Ammon's horn (tissue), 1 donor: ENCODE results near the gene KLHDC1.
"Not testable (repeated sequence)": the region's sequence is repeated elsewhere in the genome, so short reads cannot be mapped to it uniquely, and the experiment has no call there.

Experiments
- DNase-seq: peaks from one replicate; pipeline ENCODE4 v3.0.0-alpha.2; 2016; ENCODE audit warnings: low spot score

Gene KLHDC1, protein sequence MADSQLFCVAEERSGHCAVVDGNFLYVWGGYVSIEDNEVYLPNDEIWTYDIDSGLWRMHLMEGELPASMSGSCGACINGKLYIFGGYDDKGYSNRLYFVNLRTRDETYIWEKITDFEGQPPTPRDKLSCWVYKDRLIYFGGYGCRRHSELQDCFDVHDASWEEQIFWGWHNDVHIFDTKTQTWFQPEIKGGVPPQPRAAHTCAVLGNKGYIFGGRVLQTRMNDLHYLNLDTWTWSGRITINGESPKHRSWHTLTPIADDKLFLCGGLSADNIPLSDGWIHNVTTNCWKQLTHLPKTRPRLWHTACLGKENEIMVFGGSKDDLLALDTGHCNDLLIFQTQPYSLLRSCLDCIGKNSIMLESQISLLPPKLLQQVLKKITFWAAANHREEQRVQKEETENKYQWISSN

DNA sequence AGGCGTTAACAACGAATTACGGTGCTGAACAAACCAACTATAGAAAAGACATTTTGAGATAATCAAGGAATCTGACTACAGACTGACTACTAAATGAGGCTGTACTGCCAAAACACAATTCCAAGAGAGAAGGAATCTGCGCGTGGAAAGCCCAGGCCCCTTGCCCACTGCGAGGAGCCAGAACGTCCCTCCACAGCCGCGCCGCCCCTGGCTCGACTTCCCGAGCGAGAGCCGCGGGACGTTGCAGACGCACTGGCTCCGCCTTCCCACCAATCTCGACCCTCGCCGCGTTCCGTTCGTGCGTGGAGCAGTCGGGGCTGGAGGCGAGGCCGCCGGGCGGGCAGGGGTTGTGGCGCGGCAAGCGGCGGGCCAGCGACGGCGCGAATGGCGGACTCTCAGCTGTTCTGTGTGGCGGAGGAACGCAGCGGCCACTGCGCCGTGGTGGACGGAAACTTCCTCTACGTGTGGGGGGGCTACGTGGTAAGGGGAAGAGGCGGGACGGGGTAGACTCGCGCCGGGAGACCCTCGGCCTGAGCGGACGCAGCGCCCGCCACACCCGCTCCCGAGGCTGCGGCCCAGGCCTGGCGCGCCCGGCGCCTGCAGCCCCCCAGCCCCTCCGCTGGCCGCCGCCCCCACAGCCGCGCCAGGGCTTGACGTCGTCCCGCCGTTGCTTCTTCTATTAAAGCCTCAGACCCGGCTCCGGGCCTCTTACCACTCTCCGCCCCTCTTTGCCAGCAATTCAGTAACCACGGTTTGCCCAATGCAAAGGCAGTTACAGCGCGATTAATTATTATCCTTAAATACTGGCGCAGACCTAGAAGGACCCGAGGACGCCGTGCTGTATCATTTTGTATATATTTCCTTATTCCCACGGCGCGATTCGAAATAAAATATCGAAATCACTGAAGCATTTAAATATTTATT, at the start of gene KLHDC1:
Gene KLHDC1 (plus strand): TSS at position 310 of the 924 bp plus-strand sequence. CDS start 75 bp downstream, at position 385.
- peak; percentile 93 for DNase-seq

DNA sequence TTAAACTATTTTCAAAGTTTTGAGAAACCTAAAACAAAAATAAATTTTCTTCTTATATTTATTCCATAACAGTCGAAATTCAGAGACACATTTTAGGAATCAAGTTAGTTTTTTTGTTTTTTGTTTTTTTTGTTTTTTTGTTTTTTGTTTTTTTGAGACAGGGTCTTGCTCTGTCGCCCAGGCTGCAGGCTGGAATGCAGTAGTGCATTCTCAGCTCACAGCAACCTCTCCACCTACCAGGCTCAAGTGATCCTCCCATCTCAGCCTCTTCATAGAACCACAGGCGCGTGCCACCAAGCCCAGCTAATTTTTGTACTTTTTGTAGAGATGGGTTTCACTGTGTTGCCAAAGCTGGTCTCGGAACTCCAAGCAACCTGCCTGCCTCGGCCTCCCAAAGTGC, 39.4 kb upstream of the KLHDC1 start:
- DNase-seq, result no peak

DNA sequence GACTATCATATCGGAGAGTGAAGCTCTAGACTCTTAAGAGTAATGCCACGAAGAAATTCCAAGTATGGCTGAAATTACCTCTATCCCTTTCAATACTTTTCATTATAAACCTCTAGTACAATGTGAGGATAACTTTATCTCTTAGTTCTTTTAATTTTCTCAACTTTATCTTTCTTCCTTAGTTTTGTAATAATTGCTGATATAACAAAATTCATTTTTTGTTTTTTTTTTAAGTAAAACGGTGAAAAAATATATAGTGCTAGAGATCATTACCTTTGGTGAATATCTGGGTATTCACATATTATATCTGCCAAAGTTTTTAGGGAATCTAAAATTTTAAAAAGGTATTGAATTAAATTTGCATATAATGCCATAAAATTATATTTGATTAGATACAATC, 38.4 kb upstream of the KLHDC1 start:
- no peak for DNase-seq

DNA sequence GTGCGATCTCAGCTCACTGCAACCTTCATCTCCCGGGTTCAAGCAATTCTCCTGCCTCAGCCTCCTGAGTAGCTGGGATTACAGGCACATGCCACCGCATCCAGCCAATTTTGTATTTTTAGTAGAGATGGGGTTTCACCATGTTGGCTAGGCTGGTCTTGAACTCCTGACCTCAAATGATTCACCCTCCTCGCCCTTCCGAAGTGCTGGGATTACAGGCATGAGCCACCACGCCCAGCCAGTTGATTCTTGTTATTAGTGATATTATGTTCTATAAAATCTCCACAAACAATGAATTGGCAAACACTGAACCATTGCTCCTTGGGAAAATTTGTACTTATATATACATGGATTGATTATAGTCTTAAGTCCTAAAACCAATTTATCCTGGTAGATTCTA, 35.4 kb upstream of the KLHDC1 start:
- DNase-seq, result not testable (repeated sequence)

DNA sequence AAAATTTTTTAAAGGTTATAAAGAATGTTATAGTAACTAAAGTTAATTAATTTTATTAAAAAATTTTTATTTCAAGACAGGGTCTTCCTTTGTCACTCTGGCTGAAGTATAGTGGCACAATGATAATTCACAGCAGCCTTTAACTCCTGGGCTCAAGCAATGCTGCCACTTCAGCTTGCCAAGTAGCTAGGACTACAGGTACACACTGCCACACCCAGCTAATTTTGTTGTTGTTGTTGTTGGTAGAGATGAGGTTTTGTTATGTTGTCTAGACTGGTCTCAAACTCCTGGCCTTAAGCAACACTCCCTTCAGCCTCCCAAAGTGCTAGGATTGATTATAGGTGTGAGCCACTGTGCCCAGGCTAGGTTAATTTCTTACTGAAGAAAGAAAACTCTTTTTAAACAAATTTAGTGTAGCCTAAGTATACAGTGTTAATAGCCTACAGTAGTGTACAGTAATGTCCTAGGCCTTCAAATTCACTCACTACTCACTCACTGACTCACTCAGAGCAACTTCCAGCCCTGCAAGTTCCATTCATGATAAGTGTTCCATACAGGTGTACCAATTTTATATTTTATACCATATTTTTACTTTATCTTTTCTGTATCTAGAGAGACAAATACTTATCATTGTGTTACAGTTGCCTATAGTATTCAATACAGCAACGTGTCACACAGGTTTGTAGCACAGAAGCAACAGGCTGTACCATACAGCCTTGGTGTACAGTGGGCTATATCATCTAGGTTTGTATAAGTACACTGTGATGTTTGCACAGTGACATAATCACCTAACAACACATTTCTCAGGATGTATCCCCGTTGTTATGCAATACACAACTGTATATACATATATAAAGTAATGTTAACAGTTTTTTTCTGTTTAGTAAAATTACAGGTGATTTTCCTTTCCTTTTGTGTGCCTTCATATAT, 33.1 kb upstream of the KLHDC1 start:
- no peak for DNase-seq

DNA sequence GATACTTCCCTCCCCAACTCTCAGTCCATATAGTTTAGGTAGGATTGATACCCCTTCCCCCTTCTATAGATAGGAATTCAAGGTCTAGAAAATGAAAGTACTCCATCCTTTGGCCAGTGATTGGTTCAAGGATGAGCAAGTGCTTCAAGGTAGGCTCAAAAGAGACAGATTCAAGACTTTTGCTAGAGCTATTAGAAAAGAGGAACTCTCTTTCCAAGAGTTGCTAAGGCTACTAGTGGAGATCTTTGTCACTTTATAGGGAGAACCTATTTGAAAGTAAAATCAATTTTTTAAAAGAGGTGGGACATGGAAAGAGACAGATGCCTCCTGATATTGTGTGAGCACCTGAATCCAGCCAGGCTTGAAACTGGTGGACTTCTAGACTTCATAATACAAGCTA, 22.4 kb upstream of the KLHDC1 start:
- no peak for DNase-seq

DNA sequence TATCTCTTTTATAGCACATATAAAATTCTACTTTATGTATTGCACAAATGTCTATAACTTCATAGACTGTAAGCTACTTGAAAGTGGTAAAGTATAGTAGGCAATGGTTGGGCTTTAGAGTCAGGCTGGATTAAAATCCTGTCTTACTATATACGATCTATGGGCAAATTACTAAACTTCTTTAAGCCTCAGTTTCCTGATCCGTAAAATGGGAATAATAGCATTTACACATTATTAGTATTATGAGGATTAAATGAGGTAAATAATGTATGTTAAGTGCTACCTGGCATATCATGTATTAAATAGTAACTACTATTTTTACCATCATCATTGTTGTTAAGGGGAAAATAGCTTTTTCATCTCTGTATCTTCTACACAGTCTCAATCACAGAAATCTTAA, 19.3 kb upstream of the KLHDC1 start:
- no peak for DNase-seq

DNA sequence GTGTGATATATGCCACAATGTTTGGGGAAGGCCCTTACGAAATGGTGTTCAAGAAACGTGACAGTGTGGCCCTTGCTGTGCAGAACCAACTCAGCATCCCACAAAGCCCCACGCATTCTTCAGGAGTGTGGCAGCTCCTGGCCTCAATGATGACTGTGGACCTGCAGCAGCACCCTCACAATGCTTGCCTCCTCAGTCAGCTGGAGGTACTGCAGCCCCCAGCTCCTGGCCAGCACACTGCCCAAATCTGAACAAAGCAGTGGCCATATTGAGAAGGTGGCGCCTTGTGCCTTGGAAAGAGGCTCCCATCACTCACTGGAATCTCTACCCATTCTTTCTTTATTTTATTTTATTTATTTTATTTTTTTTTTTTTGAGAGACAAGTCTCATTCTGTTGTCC, 15.3 kb upstream of the KLHDC1 start:
- no peak for DNase-seq

DNA sequence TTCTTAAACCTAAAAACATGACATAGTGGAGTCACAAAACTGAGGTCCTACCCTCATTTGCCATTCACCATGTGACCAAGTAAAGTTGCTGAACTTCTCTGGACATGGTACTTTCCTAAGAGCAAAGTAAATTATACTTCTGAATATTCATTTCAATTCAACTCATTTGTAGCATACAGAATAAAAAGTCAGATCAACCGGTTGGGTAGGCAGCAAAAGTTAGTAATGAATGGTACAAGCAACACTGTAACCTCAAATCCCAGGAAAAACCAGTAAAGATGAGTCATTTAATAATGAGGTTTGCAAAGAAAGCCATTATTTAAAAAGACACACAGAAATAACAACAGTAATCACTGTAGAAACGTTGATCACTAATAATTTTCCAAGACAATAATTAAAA, 13.6 kb upstream of the KLHDC1 start:
- DNase-seq, result no peak

DNA sequence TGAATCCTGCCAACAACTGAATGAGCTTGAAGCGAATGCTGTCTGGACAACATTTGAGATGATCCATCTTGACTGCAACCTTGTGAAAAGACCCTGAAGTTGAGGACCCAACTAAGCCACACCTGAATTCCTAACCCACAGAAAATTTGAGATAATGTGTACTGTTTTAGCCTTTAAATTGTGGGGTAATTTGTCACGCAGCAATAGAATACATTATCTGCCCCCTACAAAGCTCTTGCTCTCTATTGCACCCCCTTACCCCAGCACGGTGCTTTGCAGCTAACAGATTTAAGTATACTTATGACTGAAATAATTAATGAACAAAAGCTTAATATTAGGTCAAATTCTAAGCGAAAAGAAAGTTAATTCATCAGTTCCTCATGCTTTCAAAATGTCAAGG, 6.5 kb upstream of the KLHDC1 start:
- DNase-seq, result no peak

DNA sequence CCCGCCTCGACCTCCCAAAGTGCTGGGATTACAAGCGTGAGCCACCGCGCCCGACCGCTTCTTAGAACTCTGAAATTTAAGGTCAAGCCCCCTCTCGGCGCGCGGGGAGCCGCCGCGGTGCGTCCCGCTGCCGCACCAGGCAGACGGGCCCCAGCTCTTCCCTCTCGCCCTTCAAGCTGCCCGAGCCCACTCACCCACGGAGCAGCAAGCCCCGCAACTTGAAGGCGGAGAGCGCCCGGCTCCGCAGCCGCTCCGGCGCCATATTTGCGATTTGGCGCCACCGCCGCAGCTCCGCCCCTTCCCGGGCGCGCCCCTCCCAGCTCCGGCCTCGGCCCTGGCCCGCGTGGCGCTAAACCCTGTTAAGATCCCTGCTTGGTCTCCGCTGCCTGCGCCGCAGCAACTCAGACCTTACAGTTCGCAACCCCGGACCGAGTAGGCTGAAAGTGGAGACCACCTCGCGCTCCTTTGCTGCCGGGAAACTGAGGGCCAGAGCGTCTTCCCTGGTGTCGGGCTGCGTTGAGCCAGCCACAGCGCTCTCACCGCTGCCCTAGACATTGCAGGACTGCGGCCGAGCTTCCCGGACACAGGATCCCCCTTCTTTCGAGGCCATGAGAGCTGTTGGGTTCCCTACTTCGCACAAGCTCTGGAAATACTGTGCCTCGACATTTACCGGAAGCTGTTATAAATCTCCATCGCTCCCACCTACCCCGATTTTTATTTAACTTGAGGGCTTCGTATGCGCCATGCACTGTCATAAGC, 4.8 kb upstream of the KLHDC1 start, which contains the start of gene POLE2:
Gene POLE2 (minus strand): TSS at position 273 of the 759 bp plus-strand sequence. CDS start 11 bp downstream, at position 262.
- DNase-seq, result peak; percentile 76

DNA sequence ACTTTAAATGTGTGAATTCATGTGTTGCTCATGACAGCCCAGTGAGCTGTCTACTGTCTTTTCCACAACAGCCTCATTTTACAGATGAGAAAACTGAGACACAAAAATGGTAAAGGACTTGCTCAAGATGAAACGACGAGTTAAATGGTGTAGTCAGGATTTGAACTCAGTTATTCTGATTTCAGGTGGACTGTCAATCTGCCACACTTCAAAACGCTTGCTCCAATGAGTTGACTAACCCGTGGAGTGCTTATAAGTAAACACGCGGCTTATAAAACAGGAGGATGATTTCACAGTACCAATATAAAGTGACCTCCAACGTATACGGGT, 4.3 kb upstream of the KLHDC1 start:
- DNase-seq, result no peak

DNA sequence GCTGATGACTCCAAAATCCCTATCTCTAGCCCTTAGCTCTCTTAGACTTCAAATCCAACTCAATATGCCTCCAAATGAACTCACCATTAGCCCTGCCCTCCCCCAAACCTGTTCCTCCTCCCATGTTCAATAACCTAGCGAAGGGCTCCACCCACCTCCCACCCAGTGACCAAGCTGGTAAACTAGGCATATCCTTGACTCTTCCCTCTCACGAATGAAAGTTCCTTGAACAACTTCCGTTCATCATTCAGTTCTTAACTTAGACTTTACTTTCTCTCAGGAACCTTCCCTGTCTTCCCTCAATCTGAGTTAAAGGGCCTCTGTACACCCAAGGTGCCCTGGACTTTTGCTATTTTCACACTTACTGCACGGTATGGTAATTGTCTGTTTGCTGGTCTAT, 1.9 kb upstream of the KLHDC1 start:
- no peak for DNase-seq

DNA sequence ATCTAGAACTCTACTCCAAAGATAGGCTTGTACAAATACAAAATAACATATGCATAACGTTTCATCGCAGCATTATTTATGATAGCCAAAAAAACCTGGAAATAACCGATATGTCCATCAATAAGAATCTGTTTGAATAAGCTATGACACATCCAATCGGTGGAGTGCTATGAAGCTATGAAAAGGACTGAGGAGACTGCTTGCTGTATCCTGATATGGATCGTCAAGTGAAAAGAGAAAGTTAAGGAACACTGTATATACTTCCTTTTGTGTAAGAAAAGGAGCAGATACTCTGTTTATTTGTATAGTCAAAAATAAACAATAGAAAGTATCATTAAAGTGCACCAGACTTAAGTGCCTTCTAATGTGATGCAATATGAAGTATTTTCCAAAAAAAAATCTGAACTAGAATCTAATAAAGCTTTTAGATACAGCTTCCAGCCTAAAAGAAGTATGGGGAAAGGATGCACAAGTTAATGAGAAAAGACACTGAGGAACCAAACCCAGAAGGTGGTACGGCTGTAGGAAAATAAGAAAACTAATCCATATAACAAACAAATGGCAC, 645 bp upstream of the KLHDC1 start:
- DNase-seq, result no peak

DNA sequence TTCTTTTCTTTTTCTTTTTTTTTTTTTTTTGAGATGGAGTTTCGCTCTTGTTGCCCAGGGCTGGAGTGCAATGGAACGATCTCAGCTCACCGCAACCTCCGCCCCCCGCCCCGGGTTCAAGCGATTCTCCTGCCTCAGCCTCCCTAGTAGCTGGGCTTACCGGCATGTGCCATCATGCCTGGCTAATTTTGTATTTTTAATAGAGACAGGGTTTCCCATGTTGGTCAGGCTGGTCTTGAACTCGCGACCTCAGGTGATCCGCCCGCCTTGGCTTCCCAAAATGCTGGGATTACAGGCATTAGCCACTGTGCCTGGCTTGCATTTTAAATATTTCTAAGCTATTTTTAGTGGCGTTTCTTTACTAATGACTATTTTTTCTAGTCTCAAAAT, 810 bp downstream of the KLHDC1 start:
- DNase-seq, result not testable (repeated sequence)

DNA sequence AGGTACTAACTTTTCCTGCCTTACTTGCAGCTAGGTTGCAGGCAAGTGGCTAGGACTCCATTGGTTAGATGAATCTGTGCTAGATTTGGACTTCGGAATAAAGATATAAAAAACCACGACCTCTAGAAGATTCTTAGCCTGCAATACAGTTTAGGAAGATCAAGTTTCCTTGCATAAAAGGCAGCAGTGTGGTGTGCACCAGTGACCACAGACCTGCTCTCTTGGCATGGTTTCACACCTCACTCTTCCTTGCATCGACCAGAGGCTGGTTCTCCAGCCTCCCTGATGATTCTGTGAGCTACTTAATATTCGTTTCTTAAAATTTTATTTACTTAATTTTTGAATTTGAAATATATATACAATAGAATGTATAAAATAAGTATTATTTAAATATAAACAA, 9.8 kb downstream of the KLHDC1 start:
- no peak for DNase-seq

DNA sequence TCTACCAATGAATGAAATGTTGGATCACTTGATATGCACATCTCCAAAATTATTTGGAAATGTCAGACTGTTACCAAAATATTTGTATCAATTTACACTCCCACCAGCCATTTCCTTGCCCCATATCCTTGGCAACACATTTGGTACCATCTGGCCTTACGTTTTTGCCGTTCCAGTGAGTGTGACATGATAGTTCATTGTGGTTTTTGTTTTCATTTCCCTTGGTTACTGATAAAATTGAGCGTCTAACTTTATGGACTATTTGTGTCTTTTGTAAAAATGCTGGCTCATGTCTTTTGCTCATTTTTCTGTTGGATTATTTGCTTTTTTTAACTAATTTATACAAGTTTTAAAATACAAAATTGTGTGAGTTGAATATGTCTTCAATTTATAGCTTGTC, 11.0 kb downstream of the KLHDC1 start:
- peak; percentile 31 for DNase-seq

DNA sequence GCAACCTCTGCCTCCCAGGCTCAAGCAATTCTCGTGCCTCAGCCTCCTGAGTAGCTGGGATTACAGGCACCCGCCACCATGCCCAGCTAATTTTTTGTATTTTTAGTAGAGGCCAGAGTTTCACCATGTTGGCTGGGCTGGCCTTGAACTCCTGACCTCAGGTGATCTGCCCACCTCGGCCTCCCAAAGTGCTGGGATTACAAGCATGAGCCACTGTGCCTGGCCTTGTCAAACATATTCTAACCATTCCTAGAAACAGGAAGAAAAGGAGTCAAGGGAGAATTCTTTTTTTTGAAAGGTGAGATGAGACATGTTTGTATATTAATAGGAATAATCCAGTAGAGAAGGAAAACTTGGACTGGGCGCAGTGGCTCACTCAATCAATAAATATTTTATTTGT, 11.6 kb downstream of the KLHDC1 start:
- not testable (repeated sequence) for DNase-seq

DNA sequence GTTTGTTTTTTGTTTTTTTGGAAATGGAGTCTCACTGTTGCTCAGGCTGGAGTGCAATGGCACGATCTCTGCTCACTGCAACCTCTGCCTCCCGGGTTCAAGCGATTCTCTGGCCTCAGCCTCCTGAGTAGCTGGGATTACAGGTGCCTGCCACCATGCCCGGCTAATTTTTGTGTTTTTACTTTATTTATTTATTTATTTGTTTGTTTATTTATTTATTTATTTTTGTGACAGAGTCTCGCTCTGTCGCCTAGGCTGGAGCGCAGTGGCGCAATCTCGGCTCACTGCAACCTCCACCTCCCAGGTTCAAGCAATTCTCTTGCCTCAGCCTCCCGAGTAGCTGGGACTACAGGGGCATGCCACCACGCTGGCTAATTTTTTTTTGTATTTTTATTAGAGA, 18.1 kb downstream of the KLHDC1 start:
- DNase-seq, result not testable (repeated sequence)

DNA sequence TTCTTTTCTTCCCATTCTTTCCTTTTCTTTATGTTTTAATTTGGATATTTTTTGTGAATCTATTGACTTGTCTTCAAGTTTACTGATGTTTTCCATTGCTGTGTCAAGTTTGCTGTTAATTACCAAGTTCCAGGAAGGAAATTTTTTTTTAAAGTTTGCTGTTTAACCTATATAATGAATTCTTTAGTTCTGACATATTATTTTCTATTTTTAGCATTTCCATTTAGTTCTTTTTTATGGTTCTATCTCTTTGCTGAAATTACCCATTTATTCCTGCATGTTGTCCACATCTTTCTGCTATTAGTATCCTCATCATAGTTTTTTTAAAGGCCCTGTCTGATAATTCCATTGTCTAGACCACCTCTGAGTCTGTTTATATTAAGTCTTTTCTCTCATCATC, 27.8 kb downstream of the KLHDC1 start:
- DNase-seq, result no peak
